Activated CD8-positive, alpha-beta memory T cell treated with anti-CD3 and anti-CD28 coated beads, Interleukin-2, amount 50 U/mL, for 1 hour (primary cell): ENCODE data around the gene NXN.
"Not testable (repeated sequence)": the region's sequence is repeated elsewhere in the genome, so short reads cannot be mapped to it uniquely, and the experiment has no call there.

Experiments
- DNase-seq: peaks from one replicate; pipeline ENCODE4 v3.0.0-alpha.2; 2020; ENCODE audit errors: extremely low read depth

Gene NXN

GRCh38 chr17:953767-954166 lies 25.8 kb downstream of the NXN start:
- DNase-seq, result no peak

- not testable (repeated sequence) for DNase-seq
Measured at GRCh38 chr17:952592-952991, 27.0 kb downstream of the NXN start.

- DNase-seq, result no peak
Measured at GRCh38 chr17:951325-952132, 28.0 kb downstream of the NXN start.

GRCh38 chr17:949623-950303 lies 29.8 kb downstream of the NXN start:
- DNase-seq, result no peak

GRCh38 chr17:948284-948852 lies 31.2 kb downstream of the NXN start:
- no peak for DNase-seq

GRCh38 chr17:946510-947236 lies 32.9 kb downstream of the NXN start:
- no peak for DNase-seq

- no peak for DNase-seq
Measured at GRCh38 chr17:945672-946071, 33.9 kb downstream of the NXN start.

GRCh38 chr17:944266-944826 lies 35.2 kb downstream of the NXN start:
- DNase-seq, result no peak

GRCh38 chr17:935485-935884 lies 44.1 kb downstream of the NXN start:
- no peak for DNase-seq

GRCh38 chr17:933312-934073 lies 46.1 kb downstream of the NXN start:
- DNase-seq, result no peak

- no peak for DNase-seq
Measured at GRCh38 chr17:930258-930657, 49.3 kb downstream of the NXN start.

GRCh38 chr17:929586-929985 lies 50.0 kb downstream of the NXN start:
- DNase-seq, result no peak

- DNase-seq, result no peak
Measured at GRCh38 chr17:927611-928461, 51.7 kb downstream of the NXN start.

- DNase-seq, result no peak
Measured at GRCh38 chr17:925817-926216, 53.8 kb downstream of the NXN start.

GRCh38 chr17:924711-925475 lies 54.7 kb downstream of the NXN start:
- no peak for DNase-seq

- not testable (repeated sequence) for DNase-seq
Measured at GRCh38 chr17:924306-924705, 55.3 kb downstream of the NXN start.

GRCh38 chr17:923633-924032 lies 55.9 kb downstream of the NXN start:
- no peak for DNase-seq

GRCh38 chr17:921161-921560 lies 58.4 kb downstream of the NXN start:
- DNase-seq, result no peak

- no peak for DNase-seq
Measured at GRCh38 chr17:920190-920589, 59.4 kb downstream of the NXN start.
